IMR-90 (cell line): ENCODE measurements around the gene LTB4R2. TPM values are rescaled to one million over a fixed set of nuclear protein-coding genes. Genes with fewer than 3 reads are reported as not detected.

Experiments used
- ATAC-seq: fragments of 200-7000 bp; cut with Tn5 transposase; 2 replicates; pipeline ENCODE4 v1.9.1; 2020; ENCODE audit warnings: low read depth, mild to moderate bottlenecking, moderate library complexity
- BruUV-seq: library from RNA; stranded (reverse); fragments of 400-500 nt; replicated peaks from 2 replicates; lab custom pipeline; 2021; lab: Mats Ljungman, UMichigan
- CTCF ChIA-PET: fragments of 300-600 bp; formaldehyde crosslinking; extraction: SDS; loops from one replicate; lab custom pipeline; 2021; ENCODE audit warnings: antibody characterized with exemption; lab: Yijun Ruan, JAX
- POLR2A ChIA-PET: fragments of 300-600 bp; sonication (Branson Sonifier 250); formaldehyde crosslinking; loops from one replicate; lab custom pipeline; 2022; ENCODE audit warnings: antibody characterized with exemption; ENCODE audit not compliant: unreplicated experiment; lab: Charles Lee
- DNase-seq: peaks from one replicate; pipeline ENCODE4 v3.0.0; 2013
- H2AFZ ChIP-seq: replicated peaks from 2 replicates; pipeline ENCODE3; 2013; ENCODE audit warnings: low read length, mild to moderate bottlenecking; ENCODE audit not compliant: poor library complexity
- H2AK5ac ChIP-seq: 2 replicates; pipeline ENCODE4 v1.6.1; 2013; ENCODE audit warnings: low read depth, low read length, inconsistent platforms
- H2AK9ac ChIP-seq: replicated peaks from 2 replicates; pipeline ENCODE3; 2013; ENCODE audit warnings: mild to moderate bottlenecking, low read depth, low read length, moderate library complexity; ENCODE audit not compliant: poor library complexity
- H2BK120ac ChIP-seq: 2 replicates; pipeline ENCODE4 v1.6.1; 2013; ENCODE audit warnings: low read depth, low read length, inconsistent platforms
- H2BK15ac ChIP-seq: 3 replicates; pipeline ENCODE4 v1.6.1; 2013; ENCODE audit warnings: low read depth, low read length, inconsistent platforms
- H2BK20ac ChIP-seq: 2 replicates; pipeline ENCODE4 v1.6.1; 2013; ENCODE audit warnings: low read depth, mild to moderate bottlenecking, inconsistent platforms, low read length, moderate library complexity
- H2BK5ac ChIP-seq: 2 replicates; pipeline ENCODE4 v1.6.1; 2013; ENCODE audit warnings: mild to moderate bottlenecking, low read depth, low read length, inconsistent platforms; ENCODE audit not compliant: poor library complexity, severe bottlenecking
- H3K14ac ChIP-seq: replicated peaks from 2 replicates; pipeline ENCODE4 v1.6.1; 2013; ENCODE audit warnings: low read depth, low read length, inconsistent platforms
- H3K18ac ChIP-seq: 2 replicates; pipeline ENCODE4 v1.6.1; 2013; ENCODE audit warnings: low read depth, low read length, control low read depth
- H3K23ac ChIP-seq: 2 replicates; pipeline ENCODE4 v1.6.1; 2013; ENCODE audit warnings: low read depth, low read length, inconsistent platforms
- H3K27ac ChIP-seq: 2 replicates; pipeline ENCODE4 v1.5.1; 2013; ENCODE audit warnings: mild to moderate bottlenecking, control low read depth, low read length; ENCODE audit not compliant: insufficient read depth
- H3K27me3 ChIP-seq: 2 replicates; pipeline ENCODE4 v1.6.1; 2013; ENCODE audit warnings: low read length; ENCODE audit not compliant: control insufficient read depth, insufficient read depth
- H3K36me3 ChIP-seq: 2 replicates; pipeline ENCODE4 v1.6.1; 2013; ENCODE audit warnings: low read length, mixed read lengths; ENCODE audit not compliant: control insufficient read depth, insufficient read depth
- H3K4ac ChIP-seq: 2 replicates; pipeline ENCODE4 v1.6.1; 2013; ENCODE audit warnings: low read depth, low read length, inconsistent platforms
- H3K4me1 ChIP-seq: 2 replicates; pipeline ENCODE4 v1.6.1; 2013; ENCODE audit warnings: low read length, mixed read lengths; ENCODE audit not compliant: control insufficient read depth, insufficient read depth
- H3K4me2 ChIP-seq: 2 replicates; pipeline ENCODE4 v1.6.1; 2013; ENCODE audit warnings: low read depth, mild to moderate bottlenecking, control low read depth, low read length, moderate library complexity
- H3K4me3 ChIP-seq: 2 replicates; pipeline ENCODE4 v1.5.1; 2013; ENCODE audit warnings: low read depth, mild to moderate bottlenecking, control low read depth, low read length, moderate library complexity; ENCODE audit not compliant: insufficient read depth
- H3K56ac ChIP-seq: 2 replicates; pipeline ENCODE4 v1.6.1; 2013; ENCODE audit warnings: low read length, inconsistent platforms; ENCODE audit not compliant: insufficient read depth; ENCODE audit errors: extremely low read depth
- H3K79me1 ChIP-seq, 2 experiments: 2 replicates each; pipeline ENCODE4 v1.6.1; 2013; ENCODE audit warnings: low read length in 2 of 2, inconsistent platforms in 1 of 2, low read depth in 1 of 2
- H3K9ac ChIP-seq: 2 replicates; pipeline ENCODE4 v1.6.1; 2013; ENCODE audit warnings: low read depth, low read length, control low read depth
- H3K9me1 ChIP-seq: 2 replicates; pipeline ENCODE4 v1.6.1; 2013; ENCODE audit warnings: low read length, inconsistent platforms; ENCODE audit not compliant: insufficient read depth
- H3K9me3 ChIP-seq: 2 replicates; pipeline ENCODE4 v1.6.1; 2013; ENCODE audit warnings: low read length; ENCODE audit not compliant: control insufficient read depth, insufficient read depth
- H4K20me1 ChIP-seq: 2 replicates; pipeline ENCODE4 v1.6.1; 2013; ENCODE audit warnings: low read length, inconsistent platforms; ENCODE audit not compliant: insufficient read depth
- H4K5ac ChIP-seq: 2 replicates; pipeline ENCODE4 v1.6.1; 2013; ENCODE audit warnings: mild to moderate bottlenecking, low read depth, low read length, control low read depth
- H4K8ac ChIP-seq, 2 experiments: 2 replicates each; pipeline ENCODE4 v1.6.1; 2013; ENCODE audit warnings: low read depth in 2 of 2, low read length in 2 of 2, control low read depth in 1 of 2, inconsistent platforms in 1 of 2
- H4K91ac ChIP-seq: 2 replicates; pipeline ENCODE4 v1.6.1; 2013; ENCODE audit warnings: low read depth, low read length, inconsistent platforms; ENCODE audit not compliant: insufficient read depth
- BHLHE40 ChIP-seq: fragments of 150-350 bp; IDR thresholded peaks from 2 replicates; pipeline ENCODE4 v1.6.1; 2016; ENCODE audit warnings: mild to moderate bottlenecking, low read depth, low read length
- CHD1 ChIP-seq: IDR thresholded peaks from 2 replicates; pipeline ENCODE4 v1.6.1; 2012; ENCODE audit warnings: low read depth, low read length, improper control_type of control experiment
- MAFK ChIP-seq: IDR thresholded peaks from 2 replicates; pipeline ENCODE4 v1.6.1; 2012; ENCODE audit warnings: low read depth, low read length, improper control_type of control experiment
- MAZ ChIP-seq: IDR thresholded peaks from 2 replicates; pipeline ENCODE4 v1.6.1; 2012; ENCODE audit warnings: low read depth, mild to moderate bottlenecking, low read length, improper control_type of control experiment, moderate library complexity, borderline replicate concordance
- MXI1 ChIP-seq: IDR thresholded peaks from 2 replicates; pipeline ENCODE4 v1.6.1; 2012; ENCODE audit warnings: low read depth, mild to moderate bottlenecking, low read length, moderate library complexity, borderline replicate concordance
- NFE2L2 ChIP-seq: fragments of 150-350 bp; IDR thresholded peaks from 2 replicates; pipeline ENCODE4 v1.6.1; 2016; ENCODE audit warnings: low read depth, mild to moderate bottlenecking, low read length
- POLR2A ChIP-seq: IDR thresholded peaks from 2 replicates; pipeline ENCODE4 v1.6.1; 2012; ENCODE audit warnings: mild to moderate bottlenecking, low read depth, low read length
- RAD21 ChIP-seq: IDR thresholded peaks from 2 replicates; pipeline ENCODE4 v1.6.1; 2012; ENCODE audit warnings: low read length, improper control_type of control experiment
- RCOR1 ChIP-seq: IDR thresholded peaks from 2 replicates; pipeline ENCODE4 v1.6.1; 2012; ENCODE audit warnings: mild to moderate bottlenecking, low read length, improper control_type of control experiment; ENCODE audit not compliant: insufficient replicate concordance
- RFX5 ChIP-seq: IDR thresholded peaks from 2 replicates; pipeline ENCODE4 v1.8.0; 2012; ENCODE audit warnings: low read depth, mild to moderate bottlenecking, low read length, moderate library complexity
- SMC3 ChIP-seq: fragments of 150-350 bp; IDR thresholded peaks from 2 replicates; pipeline ENCODE4 v1.6.1; 2016; ENCODE audit warnings: low read depth, mild to moderate bottlenecking, antibody characterized with exemption, low read length, moderate library complexity
- WGBS, 2 experiments: methylation state at CpG; one replicate each; pipeline versions ENCODE4 v1.1.5 to v1.1.7; 2013; ENCODE audit warnings: missing lambda C conversion rate in 2 of 2; ENCODE audit not compliant: insufficient read length in 1 of 2; ENCODE audit errors: extremely low coverage in 2 of 2; 5-methylcytosine and 5-hydroxymethylcytosine counted together
- dilution Hi-C: fragments of 300-500 bp; cut with HindIII; formaldehyde crosslinking; loops from one replicate; pipeline ENCODE4 v1.14.3; 2018; ENCODE audit warnings: low sequenced_read_pairs; ENCODE audit not compliant: unreplicated experiment
- in situ Hi-C: fragments of 300-500 bp; cut with MboI; formaldehyde crosslinking; loops from 3 replicates; pipeline ENCODE4 v1.14.3; 2019; ENCODE audit warnings: low sequenced_read_pairs, inconsistent platforms, mixed read lengths
- intact Hi-C: fragments of 100-400 bp; cut with micrococcal nuclease; formaldehyde crosslinking; loops from 2 replicates; pipeline ENCODE4 v1.10.0; 2022
- polyA plus RNA-seq, 3 experiments: library from polyadenylated mRNA; depleted of rRNA; stranded (reverse); fragments of >200 nt; gene quantifications; 2 replicates each; pipeline ENCODE4 v1.2.3, GENCODE V29; 2012; ENCODE audit warnings: low replicate concordance in 1 of 3
- total RNA-seq: library from RNA; depleted of rRNA; stranded (reverse); fragments of >200 nt; gene quantifications from 2 replicates; pipeline ENCODE4 v1.2.3, GENCODE V29; 2012
- TF ChIP-seq, protein P1 (sequence below): conservative IDR thresholded peaks from 2 replicates; pipeline ENCODE4 v1.5.1; 2012; ENCODE audit warnings: mild to moderate bottlenecking, low read depth, low read length, improper control_type of control experiment
- TF ChIP-seq, protein P2 (sequence below): fragments of 150-350 bp; IDR thresholded peaks from 2 replicates; pipeline ENCODE4 v1.6.1; 2016; ENCODE audit warnings: low read depth, mild to moderate bottlenecking, low read length, moderate library complexity, borderline replicate concordance

The LTB4R2 gene
- total and polyA plus RNA-seq, 2 of the 4 experiments (the other 2 are of a cell fraction) = 0.72 to 1.7 TPM

DNA sequence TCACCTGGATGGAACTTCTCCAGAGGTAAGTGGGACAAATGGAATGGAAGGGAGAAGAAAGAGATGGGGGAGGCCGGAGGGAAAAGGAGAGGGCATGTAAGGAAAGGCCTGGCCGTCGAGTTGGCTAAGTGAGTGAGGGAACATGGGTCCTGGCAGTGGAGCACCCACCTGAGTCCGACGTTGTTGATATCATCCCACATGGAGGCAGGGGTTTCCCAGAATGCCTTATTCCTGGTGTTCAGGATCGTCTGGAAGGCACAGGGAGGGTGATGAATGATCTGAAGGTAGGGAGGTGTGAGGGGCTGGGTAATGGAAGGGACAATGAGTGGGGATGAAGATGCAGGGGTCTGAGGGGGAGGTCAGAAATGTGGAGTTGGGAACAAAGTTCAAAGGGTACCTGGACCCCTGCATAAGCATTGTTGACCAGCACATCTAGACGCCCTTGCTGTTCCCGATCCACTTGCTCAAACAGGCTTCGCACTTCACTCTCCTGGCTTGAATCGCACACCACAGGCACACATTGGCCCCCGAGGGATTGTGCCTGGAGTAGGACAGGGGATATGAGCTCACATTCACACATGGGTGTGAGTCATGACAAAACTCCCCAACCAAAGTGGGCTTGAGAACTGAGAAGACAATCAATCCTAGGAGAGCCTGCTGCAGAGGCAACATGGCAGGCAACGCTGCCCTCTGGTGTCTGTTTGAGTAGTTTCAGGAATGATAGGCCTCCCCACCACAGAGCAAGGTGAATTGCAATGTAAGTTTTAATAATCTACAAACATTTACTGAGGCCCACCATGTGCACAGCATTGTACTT lies 13.4 kb upstream of the LTB4R2 start:
- Histone ChIP-seq H2BK5ac (peak overlapping the region; percentile 11), H3K14ac (0 out of 2 replicates have a peak overlapping the region, but pooled peaks have one; percentile 16), H2AFZ (peak overlapping the region; percentile 73), H2BK15ac (peak overlapping the region; percentile 16; the same call in 1 of the 3 replicates), H3K4ac (peak overlapping the region; percentile 64), H3K27ac (0 out of 2 replicates have a peak overlapping the region, but pooled peaks have one; percentile 13), H2BK120ac (peak overlapping the region; percentile 8; the same call in 1 of the 2 replicates), H4K91ac (0 out of 2 replicates have a peak overlapping the region, but pooled peaks have one; percentile 34), H3K18ac (no peak overlapping the region), H2BK20ac (peak overlapping the region; percentile 8; the same call in 1 of the 2 replicates), H2AK9ac (peak overlapping the region; percentile 59), H4K20me1 (no peaks in the 10 kb centered on the region), H4K5ac (peak overlapping the region; percentile 19; the same call in 1 of the 2 replicates), H3K9ac (no peak overlapping the region), H3K79me1 (peaks cover 17 to 44% of the 10 kb centered on the region in 2 experiments), H3K9me1 (no peaks in the 10 kb centered on the region), H3K9me3 (no peaks in the 10 kb centered on the region), H3K4me3 (no peak overlapping the region), H3K56ac (no peak overlapping the region), H3K36me3 (peaks cover 13% of the 10 kb centered on the region), H3K23ac (no peak overlapping the region), H2AK5ac (peak overlapping the region; percentile 67; the same call in 1 of the 2 replicates), H3K4me2 (no peak overlapping the region), H3K27me3 (no peaks in the 10 kb centered on the region), H3K4me1 (peaks cover 9% of the 10 kb centered on the region), H4K8ac (peak overlapping the region in 1 of 2 experiments; percentile 20; a peak in 3 of 4 replicates)
- in situ Hi-C loops = loop anchor here (5.0 kb wide), 1 partner anchor 54 kb away; the partner anchor contains the start of gene TINF2
- POLR2A ChIA-PET = interaction anchor here (1.9 kb wide), 1 partner anchor 54 kb away, joined by 6 read pairs; the partner anchor contains the start of gene TINF2
- 71% methylated on average over 4 of the region's 12 CpGs; no CpG with 5 or more reads in 1 of the 2 experiments for WGBS, 2 experiments
- DNase-seq (peak; percentile 97), ATAC-seq (peak; percentile 74)
- CTCF ChIA-PET = interaction anchor here (0.8 to 3.0 kb wide), 7 partner anchors 10 to 181 kb away, joined by 3 to 23 read pairs (median 4); partner anchors contain the start of genes CIDEB, LTB4R2 and TINF2
- BruUV-seq = no TSS peak
- dilution Hi-C loops = no loop called here
- intact Hi-C loops = loop anchor here (1.0 to 10.0 kb wide), 7 partner anchors 25 to 312 kb away; partner anchors contain the start of genes DHRS4L2, MDP1, PSME2 and RABGGTA
- peak; percentile 81 for TF ChIP-seq MXI1
- no peak for TF ChIP-seq CHD1
- TF ChIP-seq, protein P1, sequence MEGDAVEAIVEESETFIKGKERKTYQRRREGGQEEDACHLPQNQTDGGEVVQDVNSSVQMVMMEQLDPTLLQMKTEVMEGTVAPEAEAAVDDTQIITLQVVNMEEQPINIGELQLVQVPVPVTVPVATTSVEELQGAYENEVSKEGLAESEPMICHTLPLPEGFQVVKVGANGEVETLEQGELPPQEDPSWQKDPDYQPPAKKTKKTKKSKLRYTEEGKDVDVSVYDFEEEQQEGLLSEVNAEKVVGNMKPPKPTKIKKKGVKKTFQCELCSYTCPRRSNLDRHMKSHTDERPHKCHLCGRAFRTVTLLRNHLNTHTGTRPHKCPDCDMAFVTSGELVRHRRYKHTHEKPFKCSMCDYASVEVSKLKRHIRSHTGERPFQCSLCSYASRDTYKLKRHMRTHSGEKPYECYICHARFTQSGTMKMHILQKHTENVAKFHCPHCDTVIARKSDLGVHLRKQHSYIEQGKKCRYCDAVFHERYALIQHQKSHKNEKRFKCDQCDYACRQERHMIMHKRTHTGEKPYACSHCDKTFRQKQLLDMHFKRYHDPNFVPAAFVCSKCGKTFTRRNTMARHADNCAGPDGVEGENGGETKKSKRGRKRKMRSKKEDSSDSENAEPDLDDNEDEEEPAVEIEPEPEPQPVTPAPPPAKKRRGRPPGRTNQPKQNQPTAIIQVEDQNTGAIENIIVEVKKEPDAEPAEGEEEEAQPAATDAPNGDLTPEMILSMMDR = peak; percentile 90
- TF ChIP-seq, protein P2, sequence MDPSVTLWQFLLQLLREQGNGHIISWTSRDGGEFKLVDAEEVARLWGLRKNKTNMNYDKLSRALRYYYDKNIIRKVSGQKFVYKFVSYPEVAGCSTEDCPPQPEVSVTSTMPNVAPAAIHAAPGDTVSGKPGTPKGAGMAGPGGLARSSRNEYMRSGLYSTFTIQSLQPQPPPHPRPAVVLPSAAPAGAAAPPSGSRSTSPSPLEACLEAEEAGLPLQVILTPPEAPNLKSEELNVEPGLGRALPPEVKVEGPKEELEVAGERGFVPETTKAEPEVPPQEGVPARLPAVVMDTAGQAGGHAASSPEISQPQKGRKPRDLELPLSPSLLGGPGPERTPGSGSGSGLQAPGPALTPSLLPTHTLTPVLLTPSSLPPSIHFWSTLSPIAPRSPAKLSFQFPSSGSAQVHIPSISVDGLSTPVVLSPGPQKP = no peak
- TF ChIP-seq SMC3 = peak; percentile 94
- peak; percentile 56; the same call in 1 of the 2 replicates for TF ChIP-seq POLR2A
- no peak for TF ChIP-seq RCOR1
- TF ChIP-seq NFE2L2 = no peak
- TF ChIP-seq RAD21 = peak; percentile 93
- TF ChIP-seq RFX5 = no peak
- peak; percentile 58; the same call in 1 of the 2 replicates for TF ChIP-seq MAZ
- TF ChIP-seq MAFK = no peak
- peak; percentile 67; the same call in 1 of the 2 replicates for TF ChIP-seq BHLHE40
